Left hindlimb (tissue), 1 donor: ENCODE results near the gene TBC1D22A.
"Not testable (repeated sequence)": the region's sequence is repeated elsewhere in the genome, so short reads cannot be mapped to it uniquely, and the experiment has no call there.

Source experiments
- DNase-seq: peaks from one replicate; pipeline ENCODE4 v3.0.0-alpha.2; 2018

Gene TBC1D22A

DNA sequence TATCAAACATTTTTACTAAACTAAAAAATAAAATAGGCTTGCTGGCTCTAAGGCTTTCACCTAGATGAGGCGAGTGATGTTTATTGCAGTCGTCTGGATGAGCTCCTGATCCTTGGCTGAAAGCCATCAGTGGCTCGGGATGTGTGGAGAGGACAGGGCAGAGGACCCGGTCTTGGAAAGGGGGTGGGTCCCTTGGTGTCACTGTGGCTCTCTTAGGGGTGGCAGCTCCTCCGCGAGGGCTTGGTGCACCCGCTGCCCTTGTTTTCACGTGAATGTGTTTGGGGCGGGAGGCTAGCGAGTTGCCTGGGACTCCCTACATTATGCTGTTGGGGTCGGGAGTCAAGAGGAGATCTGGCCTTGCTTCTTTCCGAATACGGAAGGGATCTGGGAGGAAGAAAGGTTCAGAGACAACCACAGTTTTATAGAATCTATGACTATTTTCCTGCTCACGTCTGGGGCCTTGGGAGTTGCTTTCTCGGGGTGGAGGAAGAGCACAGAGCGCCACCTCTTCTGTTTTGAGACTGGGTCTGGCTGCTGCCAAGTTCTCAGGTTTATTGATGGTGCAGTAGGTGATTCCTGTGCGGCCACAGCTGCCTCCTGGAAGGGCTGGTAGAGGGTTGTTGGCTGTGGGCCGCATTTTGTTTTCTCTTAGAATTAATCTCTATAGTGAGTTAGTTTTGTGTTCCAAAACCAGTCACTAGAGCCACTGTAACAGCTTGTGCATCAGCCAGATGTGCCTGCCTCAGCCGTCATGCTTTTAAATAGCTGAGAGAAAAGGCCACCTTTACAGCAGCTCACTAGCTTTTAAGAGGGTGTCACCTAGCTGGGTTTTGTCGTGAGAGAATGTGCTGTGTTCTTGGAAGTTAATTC lies 12.8 kb downstream of the TBC1D22A start:
- DNase-seq = no peak

DNA sequence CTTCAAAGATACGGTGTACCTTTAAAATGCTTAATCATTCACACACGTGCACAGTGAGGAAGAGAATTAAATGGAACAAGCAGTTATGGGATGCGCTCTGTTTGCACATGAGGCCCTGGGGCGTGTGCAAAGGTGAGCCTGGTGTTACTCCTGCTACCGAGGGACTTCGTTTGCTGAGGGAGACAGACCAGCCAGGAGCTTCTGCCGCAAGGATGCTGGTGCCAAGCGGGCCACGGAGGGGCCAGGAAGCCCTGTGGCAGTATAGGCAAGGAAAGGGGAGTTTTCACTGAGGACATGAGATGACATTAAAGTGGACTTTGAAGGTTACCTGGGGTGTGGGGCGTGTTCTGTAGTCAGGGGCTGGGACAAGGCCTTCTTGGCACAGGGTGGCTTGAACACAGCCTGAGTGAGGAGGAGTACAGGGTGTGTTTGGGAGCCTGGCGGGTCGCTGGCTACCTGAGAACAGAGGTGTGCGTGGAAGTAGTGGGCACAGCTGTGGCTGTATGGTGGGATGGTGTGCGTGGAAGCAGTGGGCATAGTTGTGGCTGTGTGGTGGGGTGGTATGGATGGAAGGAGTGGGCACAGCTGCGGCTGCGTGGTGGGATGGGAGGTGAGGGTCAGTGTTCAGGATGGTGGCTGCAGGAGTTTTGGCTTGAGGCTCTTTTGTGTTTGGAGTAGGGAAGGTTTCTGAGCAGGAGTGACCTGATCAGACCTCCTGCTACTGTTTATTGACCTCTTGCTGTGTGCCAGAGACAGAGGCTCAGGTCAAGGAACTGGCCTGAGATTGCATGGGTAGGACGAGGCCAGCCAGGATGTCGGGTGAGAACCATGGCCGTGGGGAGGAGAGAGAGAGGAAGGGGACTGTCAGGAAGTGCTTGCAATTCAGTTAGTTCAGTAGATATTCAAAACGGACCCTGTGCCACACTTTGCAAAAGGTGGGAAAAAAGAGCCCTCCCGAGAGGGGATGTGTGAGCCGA lies 13.7 kb downstream of the TBC1D22A start:
- no peak for DNase-seq

DNA sequence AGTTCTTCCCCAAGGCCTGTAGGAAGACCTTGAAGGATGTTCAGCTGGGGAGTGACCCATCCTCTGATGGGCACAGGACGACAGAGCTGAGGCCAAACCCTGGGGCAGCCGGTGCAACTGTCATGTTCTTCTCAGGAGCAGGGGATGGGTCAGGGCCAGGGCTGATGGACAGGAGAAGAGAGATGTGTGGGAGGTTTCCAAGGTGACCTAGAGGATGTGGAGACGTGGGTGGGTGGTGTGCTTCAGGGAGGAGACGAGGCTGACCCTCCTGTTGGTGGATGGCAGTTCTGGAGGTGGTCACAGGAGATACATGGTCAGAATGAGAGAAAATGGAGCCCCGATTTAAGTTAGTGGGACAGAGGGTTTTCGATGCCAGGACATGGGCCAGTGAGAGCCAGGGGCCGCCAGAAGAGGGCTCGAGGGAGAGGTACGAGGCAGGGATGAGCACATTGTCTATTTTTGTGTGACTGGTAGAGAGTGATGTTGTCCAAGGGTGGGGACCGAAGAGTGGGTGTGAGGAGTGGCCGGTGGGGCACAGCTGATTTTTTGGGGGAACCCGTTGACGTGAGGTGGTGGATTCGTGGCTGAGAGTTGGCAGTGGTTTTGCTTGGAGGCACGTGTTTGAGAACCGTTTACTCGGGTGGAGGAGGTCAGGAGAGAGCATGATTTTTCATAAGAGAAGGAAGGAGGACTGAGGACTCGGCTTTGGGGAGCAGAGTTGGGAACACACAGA lies 14.6 kb downstream of the TBC1D22A start:
- DNase-seq = no peak

DNA sequence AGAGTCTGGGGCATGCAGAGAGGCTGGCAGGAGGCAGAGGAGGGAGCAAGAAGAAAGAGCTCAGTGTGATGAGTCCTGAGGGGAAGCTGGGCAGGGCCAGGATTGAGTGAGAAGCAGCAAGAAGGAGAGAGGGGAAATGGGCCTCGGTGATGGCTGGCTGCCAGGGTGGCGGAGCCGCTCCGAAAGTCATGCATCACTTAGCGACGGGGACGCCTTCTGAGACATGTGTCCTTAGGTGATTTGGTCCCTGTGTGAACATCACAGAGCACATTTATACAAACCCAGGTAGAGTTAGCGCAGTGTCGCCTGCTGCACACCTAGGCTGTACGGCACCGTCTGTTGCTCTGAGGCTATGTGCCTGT lies 15.1 kb downstream of the TBC1D22A start:
- peak; percentile 66 for DNase-seq

DNA sequence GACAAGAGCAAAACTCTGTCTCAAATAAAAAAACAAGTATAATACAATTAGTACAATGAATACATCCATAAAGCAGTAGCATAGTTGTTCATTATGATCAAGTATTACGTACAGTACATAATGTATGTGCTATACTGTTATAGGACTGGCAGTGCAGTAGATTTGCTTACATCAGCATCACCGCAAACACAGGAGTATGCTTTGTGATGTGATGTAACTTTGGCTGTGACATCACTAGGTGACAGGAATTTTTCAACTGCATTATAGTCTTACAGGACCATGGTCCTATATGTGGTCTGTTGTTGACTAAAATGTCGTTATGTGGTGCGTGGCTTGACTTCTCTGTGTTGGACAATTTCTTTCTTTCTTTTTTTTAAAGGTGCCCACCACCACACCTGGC lies 16.6 kb downstream of the TBC1D22A start:
- no peak for DNase-seq

DNA sequence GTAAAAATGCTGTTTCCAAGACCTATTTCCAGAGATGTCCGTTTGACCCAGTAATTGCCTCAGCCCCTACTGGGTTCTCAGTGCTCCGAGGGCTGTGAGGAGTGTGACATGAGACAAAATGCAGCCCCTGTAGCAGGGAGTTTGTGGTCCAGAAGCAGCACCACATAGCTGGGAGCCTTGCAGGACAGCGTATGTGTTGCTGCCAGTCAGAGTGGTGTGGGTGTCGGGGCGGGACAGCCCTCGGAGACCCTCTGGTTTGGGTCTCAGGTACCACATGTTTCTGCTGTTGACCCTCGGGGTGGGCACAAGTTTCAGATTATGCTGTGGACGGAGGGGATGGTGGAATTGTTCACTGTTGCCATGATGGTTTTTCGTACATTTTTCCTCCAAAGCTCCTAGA lies 17.2 kb downstream of the TBC1D22A start:
- DNase-seq = no peak

DNA sequence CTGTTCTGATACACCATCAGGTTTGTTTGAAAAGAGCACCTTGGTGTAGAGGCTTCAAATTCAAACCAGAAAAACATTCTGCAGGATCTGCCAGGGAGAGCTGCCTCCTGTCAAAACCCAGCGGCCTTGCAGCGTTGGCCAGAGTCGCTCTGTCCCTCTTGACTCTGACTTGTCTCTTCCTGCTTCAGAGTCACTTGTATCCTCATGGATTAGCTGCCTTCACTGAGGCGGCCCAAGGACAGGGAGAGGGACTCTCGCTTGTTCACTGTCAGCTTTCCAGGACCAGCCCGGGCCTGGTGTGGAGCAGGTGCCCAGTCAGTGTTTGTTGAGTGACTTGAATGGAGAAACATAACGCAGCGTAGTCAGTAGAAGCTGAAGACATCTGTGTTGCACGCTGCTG lies 18.0 kb downstream of the TBC1D22A start:
- no peak for DNase-seq

DNA sequence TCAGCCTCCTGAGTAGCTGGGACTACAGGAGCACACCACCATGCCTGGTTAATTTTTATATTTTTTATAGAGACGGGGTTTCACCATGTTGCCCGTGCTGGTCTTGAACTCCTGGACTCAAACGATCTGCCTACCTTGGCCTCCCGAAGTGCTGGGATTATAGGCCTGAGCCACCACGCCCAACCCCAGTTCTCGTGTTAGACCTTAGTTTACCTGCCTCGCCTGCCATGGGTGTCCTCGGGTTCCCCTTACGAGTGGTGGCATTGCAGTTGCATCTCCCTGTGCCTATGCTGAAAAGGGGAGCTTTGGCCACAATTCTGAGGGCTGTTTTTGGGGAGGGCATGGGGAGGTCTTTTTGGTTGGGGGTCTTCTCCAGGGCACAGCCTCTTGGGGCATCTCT lies 18.8 kb downstream of the TBC1D22A start:
- no peak for DNase-seq

DNA sequence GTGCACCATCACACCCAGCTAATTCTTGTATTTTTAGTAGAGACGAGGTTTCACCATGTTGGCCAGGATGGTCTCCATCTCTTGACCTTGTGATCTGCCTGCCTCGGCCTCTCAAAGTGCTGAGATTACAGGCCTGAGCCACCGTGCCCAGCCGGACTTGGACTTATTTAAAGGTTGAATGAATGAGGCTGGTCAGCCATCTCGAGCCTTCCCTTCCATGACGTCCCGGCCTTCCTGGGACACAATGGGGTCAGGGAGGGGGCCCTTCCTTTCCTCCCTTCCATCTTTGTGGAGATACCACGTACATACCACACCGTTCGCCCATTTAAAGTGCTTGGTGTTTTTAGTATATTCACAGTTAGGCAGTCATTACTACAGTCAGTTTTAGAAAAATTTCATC lies 19.8 kb downstream of the TBC1D22A start:
- DNase-seq = not testable (repeated sequence)

DNA sequence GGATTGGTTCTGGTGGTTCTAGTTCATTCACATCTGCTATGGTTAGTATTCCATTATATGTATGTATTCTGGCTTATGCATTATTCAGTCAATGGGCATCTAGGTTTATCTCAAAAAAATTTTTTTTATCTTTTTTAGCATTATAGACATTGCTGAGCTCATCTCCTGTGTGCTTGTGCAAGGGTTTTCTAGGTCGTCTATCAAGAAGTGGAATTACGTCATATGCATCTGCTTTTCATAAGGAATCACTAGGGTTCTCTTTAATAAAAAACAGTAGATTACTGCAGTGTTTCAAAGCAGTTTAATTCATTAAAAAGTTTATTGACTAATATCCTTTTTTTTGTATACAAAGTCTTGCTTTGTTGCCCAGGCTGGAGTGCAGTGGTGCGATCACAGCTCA lies 21.3 kb downstream of the TBC1D22A start:
- no peak for DNase-seq

DNA sequence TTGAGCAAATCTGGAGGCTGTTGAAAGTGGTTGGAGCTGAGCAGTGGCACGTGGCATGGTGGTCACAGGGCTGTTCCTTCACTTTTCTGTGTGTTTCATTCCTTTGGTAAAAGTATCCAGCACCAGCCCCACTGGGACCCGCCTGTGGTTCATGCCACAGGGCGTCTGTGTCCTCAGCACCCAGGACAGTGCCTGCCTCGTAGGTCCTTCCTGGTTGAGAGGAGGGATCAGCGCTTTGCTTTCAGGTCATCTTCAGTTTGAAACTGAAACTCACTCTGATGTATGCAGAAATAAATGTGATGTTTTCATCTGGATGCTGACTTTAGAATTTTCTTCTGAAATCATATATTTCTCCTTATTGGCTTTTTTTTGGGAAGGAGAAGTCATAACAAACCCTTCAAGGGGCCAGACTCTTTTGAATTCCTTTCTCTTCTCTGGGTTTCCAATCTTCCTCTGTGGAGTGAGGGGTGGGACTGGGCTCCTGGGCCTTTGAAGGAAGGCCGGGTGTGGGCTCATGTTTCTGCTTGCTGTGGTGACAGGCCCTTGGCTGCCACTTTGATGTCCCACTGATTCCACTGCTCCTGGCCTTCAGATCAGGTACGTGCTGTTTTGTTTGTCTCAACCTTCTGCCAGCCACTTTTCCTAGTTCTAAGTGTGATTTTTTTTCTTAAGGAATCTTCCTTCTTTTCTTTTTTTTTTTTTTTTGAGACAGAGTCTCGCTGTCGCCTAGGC lies 26.2 kb downstream of the TBC1D22A start:
- DNase-seq = no peak

DNA sequence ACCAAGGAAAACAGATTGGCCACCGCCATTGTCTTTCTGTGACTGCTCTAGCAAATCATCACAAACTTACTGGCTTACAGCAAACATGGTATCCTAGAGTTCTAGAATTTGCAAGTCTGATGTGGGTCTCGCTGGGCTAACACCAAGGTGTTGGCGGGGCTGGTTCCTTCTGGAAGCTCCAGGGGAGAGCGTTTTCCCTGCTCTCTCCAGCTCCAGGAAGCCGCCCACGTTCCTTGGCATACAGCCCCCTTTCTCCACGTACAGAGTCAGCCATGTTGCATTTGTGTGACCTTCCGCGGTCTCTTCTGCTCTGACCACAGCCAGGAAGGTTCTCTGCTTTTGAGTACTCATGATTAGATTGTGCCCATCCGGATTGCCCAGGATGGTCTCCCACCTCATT lies 27.5 kb downstream of the TBC1D22A start:
- no peak for DNase-seq

DNA sequence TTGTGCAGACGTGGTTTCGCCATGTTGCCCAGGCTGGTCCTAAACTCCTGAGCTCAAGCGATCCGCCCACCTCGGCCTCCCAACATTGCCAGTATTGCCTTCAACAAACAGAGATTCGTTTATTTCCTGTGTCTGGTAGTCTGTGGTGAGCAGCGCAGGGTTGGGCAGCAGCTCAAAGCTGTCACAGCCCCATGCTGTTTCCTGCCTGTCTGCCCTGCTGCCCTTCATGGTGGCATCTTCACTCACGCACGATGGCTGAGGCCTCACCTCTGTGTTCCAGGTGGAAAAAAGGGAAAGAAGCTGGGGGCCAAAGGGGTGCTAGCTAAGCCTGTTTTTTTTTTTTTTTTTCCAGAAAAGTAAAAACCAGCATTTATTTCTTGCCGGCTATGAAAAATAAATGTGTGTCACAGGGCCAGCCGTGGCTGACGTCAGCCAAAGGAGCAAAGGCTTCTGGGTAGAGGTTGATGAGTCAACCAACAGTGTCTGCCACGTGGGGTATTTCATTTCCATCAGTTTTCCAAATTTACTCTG lies 28.8 kb downstream of the TBC1D22A start:
- DNase-seq = no peak

DNA sequence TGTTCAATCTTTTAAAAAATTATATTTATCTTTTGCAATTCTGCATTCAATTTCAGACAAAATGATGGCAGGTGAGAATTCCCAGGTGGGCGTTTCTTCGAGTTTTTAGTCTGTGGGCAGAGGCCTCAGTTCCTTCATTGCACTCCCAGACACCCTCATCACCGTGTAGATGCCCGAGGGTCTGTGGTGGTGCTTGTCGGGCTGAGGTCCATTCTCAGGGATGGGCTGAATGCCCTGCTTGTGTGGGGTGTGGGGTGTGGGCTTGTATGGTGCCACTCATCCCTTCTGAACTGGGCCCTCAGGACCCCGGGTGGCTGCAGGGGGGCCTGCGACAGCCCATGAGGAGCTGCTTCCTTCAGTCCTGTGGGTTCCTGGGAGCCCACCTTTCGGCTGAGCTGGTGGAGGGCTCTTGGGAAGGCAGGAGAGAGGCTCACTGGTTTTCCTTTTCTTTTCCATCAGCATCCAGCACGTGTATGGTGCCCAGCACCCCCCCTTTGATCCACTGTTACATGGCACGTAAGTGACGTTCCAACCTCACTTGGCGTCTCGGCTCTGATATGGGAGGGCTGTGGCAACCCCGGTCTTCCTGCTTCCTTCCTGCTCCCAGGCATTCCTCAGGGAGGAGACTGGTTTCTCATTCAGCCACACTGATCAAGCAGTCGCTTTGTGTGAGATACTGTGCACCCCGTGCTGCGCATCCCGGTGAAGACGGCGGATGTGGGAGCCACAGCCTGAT lies 29.8 kb downstream of the TBC1D22A start:
- no peak for DNase-seq

DNA sequence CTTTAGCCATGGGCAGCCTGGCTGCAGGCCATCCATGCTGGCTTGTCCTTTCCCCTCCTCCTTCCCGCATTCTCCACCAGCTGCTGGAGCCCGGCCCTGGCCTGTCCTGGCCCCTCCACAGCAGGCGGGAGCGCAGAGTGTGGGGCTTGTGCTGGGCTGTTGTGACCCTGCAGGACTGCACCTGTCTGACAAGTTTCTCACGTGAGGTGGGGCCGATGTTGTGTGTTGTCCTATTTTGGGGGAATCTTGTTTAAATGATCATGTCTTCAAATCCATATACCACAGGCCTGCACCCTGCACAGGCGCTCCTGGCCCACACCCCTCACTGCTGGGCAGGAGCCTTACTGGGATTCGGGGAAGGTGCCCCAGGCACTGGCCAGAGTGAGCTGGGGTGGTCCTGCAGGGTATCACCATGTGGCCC lies 30.4 kb downstream of the TBC1D22A start:
- no peak for DNase-seq

DNA sequence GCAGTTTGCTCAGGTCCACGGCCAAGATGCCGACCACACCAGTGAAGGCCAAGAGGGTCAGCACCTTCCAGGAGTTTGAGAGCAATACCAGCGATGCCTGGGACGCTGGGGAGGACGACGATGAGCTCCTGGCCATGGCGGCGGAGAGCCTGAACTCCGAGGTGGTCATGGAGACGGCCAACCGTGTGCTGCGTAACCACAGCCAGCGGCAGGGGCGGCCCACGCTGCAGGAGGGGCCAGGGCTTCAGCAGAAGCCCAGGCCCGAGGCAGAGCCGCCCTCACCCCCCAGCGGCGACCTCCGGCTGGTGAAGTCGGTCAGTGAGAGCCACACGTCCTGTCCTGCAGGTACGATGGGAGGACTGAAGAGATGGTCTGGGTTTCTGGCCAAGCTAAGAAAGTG lies 31.0 kb downstream of the TBC1D22A start:
- DNase-seq = no peak

DNA sequence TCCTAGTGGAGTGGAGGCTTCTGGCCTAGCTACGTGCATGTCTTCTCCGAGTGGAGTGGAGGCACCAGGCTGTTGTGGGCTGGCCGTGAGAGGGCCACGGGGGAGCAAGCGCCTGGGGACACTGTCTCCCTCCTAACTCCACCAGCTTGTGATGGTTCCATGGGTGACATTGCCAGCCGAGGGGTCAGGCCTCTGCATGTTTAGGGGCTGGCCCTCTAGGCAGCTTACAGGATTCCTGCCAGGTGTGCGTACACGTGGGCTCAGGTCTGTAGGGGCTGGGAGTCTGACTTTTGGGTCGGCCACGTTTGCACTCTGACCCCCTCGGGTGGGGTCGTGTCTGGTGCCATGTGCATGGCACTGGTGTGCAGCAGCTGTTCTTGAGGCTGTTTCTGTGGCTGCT lies 31.6 kb downstream of the TBC1D22A start:
- no peak for DNase-seq

DNA sequence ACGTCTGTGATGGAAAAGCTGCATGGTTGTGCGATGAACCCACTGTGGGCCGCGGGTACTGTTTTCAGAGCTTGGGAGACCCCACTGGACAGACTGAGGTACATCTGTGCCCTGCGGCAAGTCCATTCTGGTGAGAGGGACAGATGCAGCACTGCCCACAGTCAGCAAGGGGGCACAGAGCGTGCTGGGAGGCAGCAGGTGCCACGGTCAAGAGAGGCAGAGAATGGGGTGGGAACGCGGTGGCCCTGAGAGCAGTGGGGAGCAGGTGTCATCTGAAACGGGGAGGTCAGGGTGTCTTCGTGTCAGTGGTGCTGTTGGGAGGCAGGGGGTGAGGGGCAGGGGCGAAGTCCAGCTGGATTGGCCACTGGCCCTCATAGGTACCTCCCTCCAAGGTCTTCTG lies 32.0 kb downstream of the TBC1D22A start:
- no peak for DNase-seq

DNA sequence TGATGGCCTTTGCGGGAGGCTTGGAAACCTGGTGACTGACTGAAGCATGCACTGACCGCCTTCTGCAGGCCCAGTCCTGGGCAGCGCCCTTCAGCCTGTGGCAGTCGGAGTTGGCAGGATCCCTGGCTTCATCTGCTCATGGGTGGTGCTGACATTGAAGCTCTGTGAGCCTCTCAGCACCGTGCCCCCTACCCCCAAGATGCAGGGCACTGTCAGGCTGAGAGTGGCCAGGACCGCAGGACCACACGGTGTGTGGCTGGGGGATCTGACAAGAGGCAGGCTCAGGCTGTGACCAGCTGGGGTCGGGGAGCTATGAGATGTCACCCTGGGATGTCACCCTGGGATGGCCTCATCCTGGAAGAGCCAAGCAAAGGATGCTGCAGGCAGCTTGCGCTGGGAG lies 32.7 kb downstream of the TBC1D22A start:
- no peak for DNase-seq

DNA sequence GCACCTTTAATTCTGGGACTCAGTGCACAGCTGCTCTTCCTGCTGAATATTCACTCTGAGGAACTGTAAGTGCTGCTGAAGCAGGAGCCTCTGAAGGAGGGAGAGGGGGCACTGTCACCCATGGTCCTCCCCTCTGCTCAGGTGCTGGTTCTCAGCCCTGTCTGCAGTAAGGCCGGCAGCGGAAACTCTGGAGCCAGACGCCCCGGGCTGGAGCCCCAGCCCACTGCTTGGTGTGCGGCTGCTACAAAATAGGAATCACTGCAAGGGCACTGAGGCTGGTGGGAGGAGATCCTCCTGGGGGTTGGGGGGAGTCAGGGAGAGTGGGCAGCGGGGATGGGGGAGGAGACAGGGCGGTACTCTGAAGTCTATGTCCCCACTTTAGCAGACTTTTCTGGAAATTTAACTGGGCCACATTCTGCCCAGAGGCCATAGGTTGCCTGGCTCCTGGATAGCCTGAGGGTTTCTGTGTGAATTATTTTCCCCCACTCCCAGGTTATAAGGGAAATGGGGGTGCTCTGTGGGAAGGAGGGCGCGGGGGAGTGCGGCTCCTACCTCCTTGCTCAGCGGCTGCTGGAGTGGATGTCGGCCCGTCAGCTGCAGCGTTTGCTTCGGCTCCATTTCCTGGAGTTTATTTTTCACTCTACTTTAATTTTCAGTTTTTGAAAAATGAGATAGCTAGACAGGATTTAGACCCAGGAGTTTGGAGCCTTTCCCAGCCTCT lies 33.6 kb downstream of the TBC1D22A start:
- no peak for DNase-seq
